Lower leg skin (tissue), 4 donors: ENCODE results near the gene TBCD. TPM values are rescaled to one million over a fixed set of nuclear protein-coding genes. Genes with fewer than 3 reads are reported as not detected.

ENCODE experiments used
- DNase-seq, 2 donors: peaks; one replicate each; pipeline ENCODE4 v3.0.0-alpha.2; 2019; ENCODE audit warnings: low spot score in 2 of 2
- H3K4me3 ChIP-seq: fragments of 200-600 bp; sonication (generic); 2 replicates; pipeline ENCODE4 v1.5.1; 2017; ENCODE audit warnings: mild to moderate bottlenecking, low read depth; ENCODE audit not compliant: poor library complexity, severe bottlenecking
- CTCF ChIP-seq, 3 donors: fragments of 450-650 bp; IDR thresholded peaks; one replicate each; pipeline ENCODE4 v1.5.1; 2016; ENCODE audit warnings: antibody characterized with exemption in 3 of 3, mild to moderate bottlenecking in 3 of 3, moderate library complexity in 2 of 3
- POLR2A ChIP-seq, 2 donors: fragments of 450-650 bp; IDR thresholded peaks; one replicate each; pipeline ENCODE4 v1.6.1; 2016 to 2017; ENCODE audit warnings: antibody characterized with exemption in 2 of 2, mild to moderate bottlenecking in 1 of 2, moderate library complexity in 1 of 2
- WGBS, 2 donors: methylation state at CpG; one replicate each; pipeline ENCODE4 v1.1.5; 2018; 5-methylcytosine and 5-hydroxymethylcytosine counted together
- intact Hi-C: fragments of 100-400 bp; cut with DNase I; formaldehyde crosslinking; loops from one replicate; pipeline ENCODE4 v1.15.0; 2023; ENCODE audit warnings: low total_unique reads
- total RNA-seq, 4 donors: library from RNA; depleted of rRNA; stranded (reverse); fragments of >200 nt; gene quantifications; one replicate each; pipeline ENCODE4 v1.1.0, GENCODE V29; 2016

Gene TBCD
- total RNA-seq, 4 donors from 2014 or later = 38.7 to 73.4 (median 51.5) TPM

- peak; percentile 79 to 90 for DNase-seq
- no peak for TF ChIP-seq POLR2A (IDR thresholded peaks at IDR 0.05)
- TF ChIP-seq CTCF (IDR thresholded peaks at IDR 0.05) = no peak
- no peak overlapping the region for H3K4me3 ChIP-seq
- intact Hi-C loops = no loop called here
- 58 to 73% methylated on average over 28 of the region's 28 CpGs for WGBS, 2 donors
Measured at GRCh38 chr17:82835766-82836512, 84.1 kb downstream of the TBCD start.

- no peak overlapping the region for H3K4me3 ChIP-seq
- 39 to 59% methylated on average over 12 of the region's 12 CpGs for WGBS, 2 donors
- intact Hi-C loops = no loop called here
- peak in 1 of 2 donors; percentile 51 for DNase-seq
- TF ChIP-seq POLR2A (IDR thresholded peaks at IDR 0.05) = no peak
- TF ChIP-seq CTCF (IDR thresholded peaks at IDR 0.05) = no peak
Measured at GRCh38 chr17:82836823-82837357, 85.0 kb downstream of the TBCD start.

GRCh38 chr17:82837586-82838320, 85.9 kb downstream of the TBCD start:
- intact Hi-C loops = no loop called here
- no peak overlapping the region for H3K4me3 ChIP-seq
- TF ChIP-seq POLR2A (IDR thresholded peaks at IDR 0.05) (no peak), CTCF (IDR thresholded peaks at IDR 0.05) (no peak)
- no peak for DNase-seq
- 75 to 77% methylated on average over 13 of the region's 13 CpGs for WGBS, 2 donors

GRCh38 chr17:82838386-82839063, 86.7 kb downstream of the TBCD start:
- H3K4me3 ChIP-seq = no peak overlapping the region
- peak in 1 of 2 donors; percentile 48 for DNase-seq
- intact Hi-C loops = no loop called here
- WGBS, 2 donors = 63 to 67% methylated on average over 17 of the region's 17 CpGs
- TF ChIP-seq CTCF (IDR thresholded peaks at IDR 0.05) (no peak), POLR2A (IDR thresholded peaks at IDR 0.05) (no peak)

- no peak for TF ChIP-seq CTCF (IDR thresholded peaks at IDR 0.05)
- TF ChIP-seq POLR2A (IDR thresholded peaks at IDR 0.05) = no peak
- no peak within 1 kb of the TSS for H3K4me3 ChIP-seq
- intact Hi-C loops = no loop called here
- no peak for DNase-seq
- 59 to 77% methylated on average over 25 of the region's 25 CpGs for WGBS, 2 donors
Measured at GRCh38 chr17:82839617-82840292, 87.9 kb downstream of the TBCD start, which contains the start of gene ZNF750. Gene ZNF750 (minus strand): TSS chr17:82840022. CDS start chr17:82832454, 7,568 bp downstream.
